A549 (cell line): ENCODE results near the gene ITPKB.

ENCODE experiments used
- CBX8 ChIP-seq: fragments of 200-600 bp; sonication (generic); IDR thresholded peaks from 2 replicates; pipeline ENCODE4 v1.6.1; 2016
- CEBPB ChIP-seq, 2 experiments: fragments of >200 bp in 1 of 2; sonication (Bioruptor Twin) in 1 of 2; formaldehyde crosslinking in 1 of 2; IDR thresholded peaks; 2 replicates each; pipeline ENCODE4 v1.6.1; 2012 to 2016
- CTCF ChIP-seq: fragments of >200 bp; sonication (Bioruptor Twin); formaldehyde crosslinking; IDR thresholded peaks from 3 replicates; pipeline ENCODE4 v1.5.1; 2016
- JUN ChIP-seq, 2 experiments: fragments of >200 bp; sonication (Bioruptor Twin); formaldehyde crosslinking; IDR thresholded peaks; 2 replicates in 1 of 2; 3 replicates in 1 of 2; pipeline ENCODE4 v1.6.1; 2016 to 2017
- NR3C1 ChIP-seq: fragments of >200 bp; sonication (Bioruptor Twin); formaldehyde crosslinking; IDR thresholded peaks from 3 replicates; pipeline ENCODE4 v1.6.1; 2017
- POLR2A ChIP-seq: IDR thresholded peaks from 2 replicates; pipeline ENCODE4 v1.6.1; 2012; ENCODE audit warnings: mild to moderate bottlenecking, low read length
- POLR2AphosphoS2 ChIP-seq: conservative IDR thresholded peaks from 2 replicates; pipeline ENCODE4 v1.6.1; 2012; ENCODE audit warnings: low read length, improper control_type of control experiment, inconsistent platforms
- RAD21 ChIP-seq, 2 experiments: fragments of >200 bp in 1 of 2; sonication (Bioruptor Twin) in 1 of 2; formaldehyde crosslinking in 1 of 2; IDR thresholded peaks in 1 of 2; conservative IDR thresholded peaks in 1 of 2; 2 replicates in 1 of 2; 3 replicates in 1 of 2; pipeline ENCODE4 v1.6.1; 2012 to 2018; ENCODE audit warnings: inconsistent platforms in 1 of 2
- REST ChIP-seq: fragments of 200-600 bp; sonication (generic); IDR thresholded peaks from 2 replicates; pipeline ENCODE4 v1.6.1; 2016; ENCODE audit warnings: antibody characterized with exemption, mild to moderate bottlenecking, moderate library complexity
- ZFP36 ChIP-seq: fragments of 450-650 bp; IDR thresholded peaks from 2 replicates; pipeline ENCODE4 v1.6.1; 2014; ENCODE audit warnings: borderline replicate concordance; ENCODE audit not compliant: partially characterized antibody

- TF ChIP-seq POLR2AphosphoS2 = no peak
- no peak for TF ChIP-seq CEBPB (IDR thresholded peaks at IDR 0.05)
- TF ChIP-seq CBX8 = no peak
- TF ChIP-seq NR3C1 = no peak
- TF ChIP-seq CTCF = no peak
- TF ChIP-seq JUN (IDR thresholded peaks at IDR 0.05) = no peak
- TF ChIP-seq RAD21 (conservative IDR thresholded peaks at IDR 0.05 in 1 of 2, IDR thresholded peaks at IDR 0.05 in 1 of 2) = no peak
- no peak for TF ChIP-seq REST
- TF ChIP-seq POLR2A = no peak
- no peak for TF ChIP-seq ZFP36
These were observed 67.8 kb downstream of the ITPKB start for GRCh38 chr1:226671277-226671676.
